GM23248 (cell line): Measurements from ENCODE around the gene ITK. TPM values are rescaled to one million over a fixed set of nuclear protein-coding genes. Genes with fewer than 3 reads are reported as not detected.

Experiments used
- DNase-seq: peaks from one replicate; pipeline ENCODE4 v3.0.0-alpha.2; 2015
- H2AFZ ChIP-seq: fragments of 200-600 bp; sonication (generic); 2 replicates; pipeline ENCODE4 v1.6.1; 2016; ENCODE audit warnings: antibody characterized with exemption
- H3F3A ChIP-seq: fragments of 200-600 bp; sonication (generic); 2 replicates; pipeline ENCODE4 v1.6.1; 2016; ENCODE audit warnings: mild to moderate bottlenecking, antibody characterized with exemption, mixed run types; ENCODE audit not compliant: insufficient read depth
- H3K27ac ChIP-seq: fragments of 200-600 bp; sonication (generic); 2 replicates; pipeline ENCODE4 v1.5.1; 2016; ENCODE audit warnings: mild to moderate bottlenecking
- H3K27me3 ChIP-seq: fragments of 200-600 bp; sonication (generic); replicated peaks from 2 replicates; pipeline ENCODE4 v1.6.1; 2016; ENCODE audit warnings: mild to moderate bottlenecking; ENCODE audit not compliant: insufficient read depth
- H3K36me3 ChIP-seq: fragments of 200-600 bp; sonication (generic); 2 replicates; pipeline ENCODE4 v1.6.1; 2016; ENCODE audit warnings: low read depth, mild to moderate bottlenecking
- H3K4me1 ChIP-seq: fragments of 200-600 bp; sonication (generic); 2 replicates; pipeline ENCODE4 v1.6.1; 2016; ENCODE audit warnings: mild to moderate bottlenecking; ENCODE audit not compliant: insufficient read depth
- H3K4me2 ChIP-seq: fragments of 200-600 bp; sonication (generic); one replicate; pipeline ENCODE4 v1.6.1; 2016; ENCODE audit warnings: mild to moderate bottlenecking; ENCODE audit not compliant: unreplicated experiment
- H3K4me3 ChIP-seq: fragments of 200-600 bp; sonication (generic); 2 replicates; pipeline ENCODE4 v1.5.1; 2016; ENCODE audit warnings: mild to moderate bottlenecking
- H3K79me2 ChIP-seq: fragments of 200-600 bp; sonication (generic); 2 replicates; pipeline ENCODE4 v1.6.1; 2016; ENCODE audit warnings: mild to moderate bottlenecking; ENCODE audit not compliant: insufficient read depth
- H3K9ac ChIP-seq: fragments of 200-600 bp; sonication (generic); 2 replicates; pipeline ENCODE4 v1.6.1; 2016; ENCODE audit warnings: mild to moderate bottlenecking
- H3K9me2 ChIP-seq: fragments of 200-600 bp; sonication (generic); 2 replicates; pipeline ENCODE4 v1.6.1; 2016; ENCODE audit warnings: mixed run types, mild to moderate bottlenecking, moderate library complexity; ENCODE audit not compliant: insufficient read depth
- H3K9me3 ChIP-seq: fragments of 200-600 bp; sonication (generic); one replicate; pipeline ENCODE4 v1.6.1; 2017; ENCODE audit warnings: low read depth
- H4K20me1 ChIP-seq: fragments of 200-600 bp; sonication (generic); 2 replicates; pipeline ENCODE4 v1.6.0; 2016; ENCODE audit not compliant: insufficient read depth
- EZH2 ChIP-seq: fragments of 200-600 bp; sonication (generic); IDR thresholded peaks from 2 replicates; pipeline ENCODE4 v1.6.1; 2018; ENCODE audit warnings: antibody characterized with exemption, mild to moderate bottlenecking; ENCODE audit not compliant: insufficient read depth, poor library complexity, severe bottlenecking
- EZH2phosphoT487 ChIP-seq: fragments of 200-600 bp; sonication (generic); IDR thresholded peaks from 2 replicates; pipeline ENCODE4 v1.6.1; 2018; ENCODE audit warnings: antibody characterized with exemption, moderate library complexity, mild to moderate bottlenecking, low read depth; ENCODE audit not compliant: insufficient read depth
- WGBS, 2 experiments: methylation state at CpG; one replicate each; pipeline ENCODE4 v1.1.6; 2015 to 2017; ENCODE audit warnings: low lambda C conversion rate in 2 of 2, low coverage in 1 of 2; ENCODE audit errors: missing lambda C conversion rate in 2 of 2; 5-methylcytosine and 5-hydroxymethylcytosine counted together
- in situ Hi-C: fragments of 300-500 bp; cut with MboI; formaldehyde crosslinking; loops from 2 replicates; pipeline ENCODE4 v1.15.0; 2020
- polyA plus RNA-seq: library from polyadenylated mRNA; unstranded; fragments of >200 nt; fragmentation: Nextera tagmentation; extraction: Ambion mirVana; gene quantifications from 2 replicates; pipeline ENCODE4 v1.2.1, GENCODE V29; 2016
- total RNA-seq: library from RNA; depleted of rRNA; stranded (reverse); fragments of >200 nt; shearing (Covaris generic); gene quantifications from 2 replicates; pipeline ENCODE4 v1.2.3, GENCODE V29; 2014

The ITK gene
- total and polyA plus RNA-seq, 2 experiments from 2014 or later, result 0.11 TPM; not detected in 1

GRCh38 chr5:157221959-157222358 is 41.3 kb downstream of the ITK start:
- H3K4me2 ChIP-seq, result no peak overlapping the region
- H3K27ac ChIP-seq, result no peak overlapping the region
- no peak overlapping the region for H2AFZ ChIP-seq
- H3K79me2 ChIP-seq, result no peaks in the 10 kb centered on the region
- in situ Hi-C loops, result no loop called here
- 67 to 69% methylated on average over 5 of the region's 5 CpGs for WGBS, 2 experiments
- H3K27me3 ChIP-seq, result no peaks in the 10 kb centered on the region
- H3K36me3 ChIP-seq, result no peaks in the 10 kb centered on the region
- DNase-seq, result no peak
- no peaks in the 10 kb centered on the region for H3K9me2 ChIP-seq
- TF ChIP-seq EZH2 (no peak), EZH2phosphoT487 (no peak)
- H4K20me1 ChIP-seq, result no peaks in the 10 kb centered on the region
- no peak overlapping the region for H3K9ac ChIP-seq
- H3F3A ChIP-seq, result peaks cover 9% of the 10 kb centered on the region
- no peaks in the 10 kb centered on the region for H3K9me3 ChIP-seq
- H3K4me1 ChIP-seq, result peaks cover 15% of the 10 kb centered on the region
- no peak overlapping the region for H3K4me3 ChIP-seq

DNA sequence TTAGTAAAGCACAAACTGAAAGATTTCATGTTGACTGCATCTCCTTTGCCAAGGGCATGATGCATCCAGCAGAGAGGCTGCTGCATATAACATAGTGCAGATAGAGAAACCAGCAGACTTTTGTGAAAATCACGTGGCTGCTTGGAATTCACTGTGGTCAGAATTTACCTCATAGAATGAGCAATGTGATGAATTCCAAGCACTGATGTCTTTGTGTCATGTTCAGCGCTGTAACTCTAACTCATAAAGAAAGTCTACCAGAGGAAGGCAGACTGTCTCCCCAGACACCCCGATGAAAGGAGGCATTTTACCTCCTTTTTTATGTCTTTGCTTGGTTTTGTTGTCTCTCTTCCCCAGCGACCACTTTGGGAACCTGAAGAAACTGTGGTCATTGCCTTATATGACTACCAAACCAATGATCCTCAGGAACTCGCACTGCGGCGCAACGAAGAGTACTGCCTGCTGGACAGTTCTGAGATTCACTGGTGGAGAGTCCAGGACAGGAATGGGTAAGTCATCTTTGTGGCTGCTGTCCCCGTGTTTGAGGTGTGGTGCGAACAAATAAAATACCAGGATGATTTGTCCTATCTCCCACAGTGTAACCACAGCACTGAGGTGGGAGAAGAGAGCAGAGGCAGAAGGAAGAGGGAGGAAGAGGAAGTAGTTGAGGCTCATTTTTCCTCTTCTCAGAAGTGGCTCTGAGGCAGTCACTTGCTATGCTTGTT is 42.0 kb downstream of the ITK start:
- DNase-seq, result peak; percentile 84

GRCh38 chr5:157225469-157226422 is 45.1 kb downstream of the ITK start:
- DNase-seq, result no peak
- Histone ChIP-seq H3K4me2 (no peak overlapping the region), H3K27ac (no peak overlapping the region), H3K79me2 (no peaks in the 10 kb centered on the region), H2AFZ (no peak overlapping the region), H3F3A (peaks cover 9% of the 10 kb centered on the region), H3K4me1 (peaks cover 15% of the 10 kb centered on the region), H3K9me3 (no peaks in the 10 kb centered on the region), H3K4me3 (no peak overlapping the region), H3K27me3 (no peaks in the 10 kb centered on the region), H4K20me1 (no peaks in the 10 kb centered on the region), H3K9ac (no peak overlapping the region), H3K36me3 (no peaks in the 10 kb centered on the region), H3K9me2 (no peaks in the 10 kb centered on the region)
- in situ Hi-C loops, result no loop called here
- TF ChIP-seq EZH2 (no peak), EZH2phosphoT487 (no peak)
- 45 to 53% methylated on average over 6 of the region's 6 CpGs for WGBS, 2 experiments

More for the DNA sequence above, 42.0 kb downstream of the ITK start:
- H3F3A ChIP-seq, result peaks cover 9% of the 10 kb centered on the region
- peaks cover 15% of the 10 kb centered on the region for H3K4me1 ChIP-seq
- no peaks in the 10 kb centered on the region for H4K20me1 ChIP-seq
- H3K9me3 ChIP-seq, result no peaks in the 10 kb centered on the region
- no peak overlapping the region for H3K4me3 ChIP-seq
- TF ChIP-seq EZH2phosphoT487 (no peak), EZH2 (no peak)
- H3K36me3 ChIP-seq, result no peaks in the 10 kb centered on the region
- H3K27me3 ChIP-seq, result no peaks in the 10 kb centered on the region
- no peak overlapping the region for H2AFZ ChIP-seq
- peak overlapping the region; percentile 13 for H3K4me2 ChIP-seq
- no peak overlapping the region for H3K9ac ChIP-seq
- in situ Hi-C loops, result no loop called here
- H3K79me2 ChIP-seq, result no peaks in the 10 kb centered on the region
- H3K9me2 ChIP-seq, result no peaks in the 10 kb centered on the region
- WGBS, 2 experiments, result 59% methylated on average over 10 of the region's 10 CpGs
- peak overlapping the region; percentile 28; the same call in 1 of the 2 replicates for H3K27ac ChIP-seq

DNA sequence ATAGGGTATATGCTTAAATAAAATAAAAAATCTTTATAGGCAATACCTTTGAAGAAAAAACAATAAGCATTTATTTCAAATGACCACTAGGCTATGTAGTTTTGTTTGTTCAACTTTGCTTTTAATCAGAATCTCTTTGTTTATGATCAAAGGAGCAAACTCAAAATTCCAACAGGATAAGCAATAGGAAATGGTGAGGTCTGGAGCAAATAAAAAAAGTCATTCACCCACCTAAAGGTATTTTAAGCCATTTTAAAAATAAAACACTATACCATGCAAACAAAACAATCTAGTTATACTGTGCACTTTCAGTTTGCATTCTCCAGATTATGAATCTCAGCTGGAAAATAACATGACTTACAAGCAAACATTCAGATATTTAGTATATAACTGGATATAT is 50.0 kb downstream of the ITK start:
- Histone ChIP-seq H3K4me1 (peaks cover 6% of the 10 kb centered on the region; the same call in 1 of the 2 replicates), H3K27me3 (no peaks in the 10 kb centered on the region), H3K4me2 (no peak overlapping the region), H4K20me1 (no peaks in the 10 kb centered on the region), H3K27ac (no peak overlapping the region), H3K9me3 (no peaks in the 10 kb centered on the region), H2AFZ (no peak overlapping the region), H3K9me2 (no peaks in the 10 kb centered on the region), H3F3A (no peaks in the 10 kb centered on the region), H3K4me3 (no peak overlapping the region), H3K36me3 (no peaks in the 10 kb centered on the region), H3K9ac (no peak overlapping the region), H3K79me2 (no peaks in the 10 kb centered on the region)
- TF ChIP-seq EZH2, result no peak
- no peak for TF ChIP-seq EZH2phosphoT487
- in situ Hi-C loops, result no loop called here
- no peak for DNase-seq
